Erythroblast (primary cell): ENCODE measurements around the gene ZNF428.

Source experiments
- GATA1 ChIP-seq: IDR thresholded peaks from 2 replicates; pipeline ENCODE4 v1.6.1; 2011; ENCODE audit warnings: low read depth, mild to moderate bottlenecking, control low read depth, low read length, moderate library complexity
- POLR2A ChIP-seq: IDR thresholded peaks from 2 replicates; pipeline ENCODE4 v1.6.1; 2011; ENCODE audit warnings: mild to moderate bottlenecking, low read length

DNA sequence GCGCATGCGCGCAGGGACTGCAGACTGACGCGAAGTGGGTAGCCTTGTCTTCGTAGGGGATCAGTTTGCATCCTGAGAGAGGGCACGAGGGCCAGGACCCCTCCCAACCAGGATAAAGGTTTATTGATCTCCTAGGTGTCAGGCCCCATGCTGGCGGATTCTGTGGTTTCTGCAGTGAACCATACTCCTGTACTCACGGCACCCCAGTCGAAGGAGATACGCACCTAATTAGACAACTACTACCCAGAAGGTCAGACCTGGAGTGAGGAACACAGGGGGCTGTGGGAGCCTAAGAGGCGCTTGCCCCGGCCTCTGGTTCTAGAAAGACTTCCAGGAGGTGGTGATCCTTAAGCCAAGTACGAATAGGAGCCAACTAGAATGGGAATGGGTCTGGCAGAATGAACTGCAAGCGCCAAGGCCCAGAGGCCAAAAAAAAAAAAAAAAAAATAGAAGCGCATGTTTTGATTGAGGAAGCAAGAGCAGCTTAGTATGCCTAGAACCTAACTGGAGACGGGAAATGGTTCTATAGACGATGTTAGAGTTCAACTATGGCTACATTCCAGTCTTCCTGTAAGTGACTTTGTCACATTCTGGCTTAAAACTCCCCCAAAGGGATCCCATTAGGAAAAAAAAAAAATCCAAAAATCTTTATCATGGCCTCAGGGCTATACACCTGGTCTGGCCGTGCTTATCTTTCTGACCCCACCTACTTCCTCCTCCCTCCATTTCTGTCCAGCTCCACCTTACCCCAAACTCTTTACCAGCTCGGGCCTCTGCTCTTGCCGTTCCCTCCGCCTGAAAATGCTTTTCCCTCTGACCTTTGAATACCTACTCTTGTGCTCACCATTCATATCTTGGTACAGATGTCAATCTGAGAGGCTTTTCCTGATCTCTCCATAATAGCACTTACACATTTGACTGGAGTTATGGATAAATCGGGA, 902 bp upstream of the ZNF428 start:
- TF ChIP-seq POLR2A: no peak
- no peak for TF ChIP-seq GATA1
